SHP77 treated with DMSO at 0.1 percent for 48 hours (cell line): Measurements from ENCODE around the gene KRTAP4-2.
"Not testable (repeated sequence)": the region's sequence is repeated elsewhere in the genome, so short reads cannot be mapped to it uniquely, and the experiment has no call there.

Experiments used
- DNase-seq: peaks from one replicate; lab custom pipeline; 2025; lab: John Stamatoyannopoulos, UW

The KRTAP4-2 gene

GRCh38 chr17:41160648-41161047 lies 17.4 kb downstream of the KRTAP4-2 start, which contains the start of gene KRTAP4-4:
Gene KRTAP4-4, minus strand, starts transcription at chr17:41160748. Its CDS starts 57 bp downstream, at chr17:41160691.
- DNase-seq = no peak

GRCh38 chr17:41160190-41160589 lies 17.8 kb downstream of the KRTAP4-2 start:
- not testable (repeated sequence) for DNase-seq

- no peak for DNase-seq
Observed at GRCh38 chr17:41153856-41154255, 24.2 kb downstream of the KRTAP4-2 start.

GRCh38 chr17:41151525-41151924 lies 26.5 kb downstream of the KRTAP4-2 start:
- no peak for DNase-seq

GRCh38 chr17:41150026-41150425 lies 28.0 kb downstream of the KRTAP4-2 start:
- DNase-seq = no peak

GRCh38 chr17:41149652-41149985 lies 28.4 kb downstream of the KRTAP4-2 start, which contains the start of gene KRTAP4-5:
Gene KRTAP4-5, minus strand, starts transcription at chr17:41149825. Its CDS starts 58 bp downstream, at chr17:41149767.
- no peak for DNase-seq

GRCh38 chr17:41148971-41149651 lies 28.9 kb downstream of the KRTAP4-2 start:
- DNase-seq = not testable (repeated sequence)

- no peak for DNase-seq
Observed at GRCh38 chr17:41147531-41148204, 30.4 kb downstream of the KRTAP4-2 start.

GRCh38 chr17:41145261-41145660 lies 32.8 kb downstream of the KRTAP4-2 start:
- DNase-seq = no peak

GRCh38 chr17:41144846-41145245 lies 33.2 kb downstream of the KRTAP4-2 start:
- DNase-seq = no peak

GRCh38 chr17:41141361-41141760 lies 36.7 kb downstream of the KRTAP4-2 start:
- DNase-seq = no peak

GRCh38 chr17:41140360-41141131 lies 37.5 kb downstream of the KRTAP4-2 start, which contains the start of gene KRTAP4-6:
Gene KRTAP4-6, minus strand, starts transcription at chr17:41140544. Its CDS starts 57 bp downstream, at chr17:41140487.
- no peak for DNase-seq

GRCh38 chr17:41139865-41140264 lies 38.2 kb downstream of the KRTAP4-2 start:
- not testable (repeated sequence) for DNase-seq

GRCh38 chr17:41133880-41134735 lies 43.9 kb downstream of the KRTAP4-2 start:
- DNase-seq = no peak

- no peak for DNase-seq
Observed at GRCh38 chr17:41131979-41132378, 46.0 kb downstream of the KRTAP4-2 start.
